HFFc6 (cell line): ENCODE data around the gene ZBTB48. TPM values are rescaled to one million over a fixed set of nuclear protein-coding genes. Genes with fewer than 3 reads are reported as not detected.

Experiments
- DNase-seq: peaks from one replicate; pipeline ENCODE4 v3.0.0-alpha.2; 2018
- H3K27ac Mint-ChIP-seq: 2 replicates; pipeline ENCODE4 v1.8.0; 2020; ENCODE audit warnings: mild to moderate bottlenecking, mixed read lengths
- H3K27me3 Mint-ChIP-seq: 2 replicates; pipeline ENCODE4 v1.8.0; 2021; ENCODE audit warnings: mild to moderate bottlenecking, moderate library complexity, mixed read lengths; ENCODE audit not compliant: insufficient read depth
- H3K36me3 Mint-ChIP-seq: 2 replicates; pipeline ENCODE4 v1.8.0; 2021; ENCODE audit warnings: low read depth, mixed read lengths
- H3K4me1 Mint-ChIP-seq: 2 replicates; pipeline ENCODE4 v1.8.0; 2020; ENCODE audit warnings: low read depth, mixed read lengths
- H3K4me3 Mint-ChIP-seq: 2 replicates; pipeline ENCODE4 v1.8.0; 2020; ENCODE audit warnings: mild to moderate bottlenecking, moderate library complexity, mixed read lengths
- H3K9me3 Mint-ChIP-seq: 2 replicates; pipeline ENCODE4 v1.8.0; 2020; ENCODE audit warnings: mild to moderate bottlenecking, mixed read lengths
- total RNA-seq, 6 experiments: library from RNA; stranded (reverse); fragmentation: NEBNext Ultra II Directional; extraction: Animal tissue kit (Norgen Biotek cat#: 25700); gene quantifications; 2 replicates in 1 of 6; 3 replicates in 5 of 6; pipeline ENCODE4 v1.2.3, GENCODE V29; 2021
- TF ChIP-seq, protein P1 (sequence below): fragments of 200-600 bp; sonication (generic); IDR thresholded peaks from 2 replicates; pipeline ENCODE4 v1.5.0; 2021; ENCODE audit warnings: antibody characterized with exemption, mild to moderate bottlenecking

Gene ZBTB48
- total RNA-seq, 6 experiments from 2014 or later, result 10.0 to 15.1 (median 11.3) TPM

DNA sequence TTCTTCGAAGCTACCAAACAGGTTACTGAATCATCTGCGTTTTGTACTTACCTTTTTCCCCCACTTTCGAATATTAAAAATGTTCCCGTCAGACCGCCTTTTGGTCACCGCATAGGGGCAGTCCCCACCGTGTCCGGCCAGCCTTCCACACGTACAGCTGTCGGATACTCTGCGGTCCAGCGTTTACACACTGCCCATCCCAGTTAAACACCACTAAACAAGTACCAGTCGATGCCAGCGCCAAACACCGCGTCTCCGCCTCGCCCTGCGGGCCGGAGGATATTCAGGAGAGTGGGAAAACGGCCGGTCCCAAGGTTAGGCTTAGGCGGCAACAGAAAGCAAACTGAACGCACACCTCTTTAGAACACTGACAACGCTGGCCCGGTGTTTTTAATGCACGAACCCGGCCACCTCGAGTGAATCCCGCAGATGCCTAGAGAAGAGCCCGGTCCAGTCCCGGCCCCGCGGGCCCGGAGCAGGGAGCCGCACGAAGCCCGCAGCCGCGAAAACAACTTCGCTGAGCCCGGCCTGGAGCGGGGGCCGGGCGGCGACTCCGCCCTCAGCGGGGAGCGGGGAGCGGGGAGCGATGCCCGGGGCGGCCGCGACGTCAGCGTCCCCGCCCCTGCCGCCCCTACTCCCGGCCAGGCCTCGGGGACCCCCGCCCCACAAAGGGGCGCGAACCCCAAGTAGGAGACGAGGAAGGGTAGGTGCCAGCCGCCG lies 33.0 kb downstream of the ZBTB48 start:
- H3K36me3 Mint-ChIP-seq, result peaks cover 3% of the 10 kb centered on the region; the same call in 1 of the 2 replicates
- peak overlapping the region; percentile 95 for H3K4me3 Mint-ChIP-seq
- peak; percentile 30 for DNase-seq
- H3K4me1 Mint-ChIP-seq, result peaks cover 36% of the 10 kb centered on the region
- H3K27me3 Mint-ChIP-seq, result no peaks in the 10 kb centered on the region; the same call in 1 of the 2 replicates
- peak overlapping the region; percentile 83 for H3K27ac Mint-ChIP-seq
- H3K9me3 Mint-ChIP-seq, result no peaks in the 10 kb centered on the region
- TF ChIP-seq, protein P1, sequence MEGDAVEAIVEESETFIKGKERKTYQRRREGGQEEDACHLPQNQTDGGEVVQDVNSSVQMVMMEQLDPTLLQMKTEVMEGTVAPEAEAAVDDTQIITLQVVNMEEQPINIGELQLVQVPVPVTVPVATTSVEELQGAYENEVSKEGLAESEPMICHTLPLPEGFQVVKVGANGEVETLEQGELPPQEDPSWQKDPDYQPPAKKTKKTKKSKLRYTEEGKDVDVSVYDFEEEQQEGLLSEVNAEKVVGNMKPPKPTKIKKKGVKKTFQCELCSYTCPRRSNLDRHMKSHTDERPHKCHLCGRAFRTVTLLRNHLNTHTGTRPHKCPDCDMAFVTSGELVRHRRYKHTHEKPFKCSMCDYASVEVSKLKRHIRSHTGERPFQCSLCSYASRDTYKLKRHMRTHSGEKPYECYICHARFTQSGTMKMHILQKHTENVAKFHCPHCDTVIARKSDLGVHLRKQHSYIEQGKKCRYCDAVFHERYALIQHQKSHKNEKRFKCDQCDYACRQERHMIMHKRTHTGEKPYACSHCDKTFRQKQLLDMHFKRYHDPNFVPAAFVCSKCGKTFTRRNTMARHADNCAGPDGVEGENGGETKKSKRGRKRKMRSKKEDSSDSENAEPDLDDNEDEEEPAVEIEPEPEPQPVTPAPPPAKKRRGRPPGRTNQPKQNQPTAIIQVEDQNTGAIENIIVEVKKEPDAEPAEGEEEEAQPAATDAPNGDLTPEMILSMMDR, result no peak

DNA sequence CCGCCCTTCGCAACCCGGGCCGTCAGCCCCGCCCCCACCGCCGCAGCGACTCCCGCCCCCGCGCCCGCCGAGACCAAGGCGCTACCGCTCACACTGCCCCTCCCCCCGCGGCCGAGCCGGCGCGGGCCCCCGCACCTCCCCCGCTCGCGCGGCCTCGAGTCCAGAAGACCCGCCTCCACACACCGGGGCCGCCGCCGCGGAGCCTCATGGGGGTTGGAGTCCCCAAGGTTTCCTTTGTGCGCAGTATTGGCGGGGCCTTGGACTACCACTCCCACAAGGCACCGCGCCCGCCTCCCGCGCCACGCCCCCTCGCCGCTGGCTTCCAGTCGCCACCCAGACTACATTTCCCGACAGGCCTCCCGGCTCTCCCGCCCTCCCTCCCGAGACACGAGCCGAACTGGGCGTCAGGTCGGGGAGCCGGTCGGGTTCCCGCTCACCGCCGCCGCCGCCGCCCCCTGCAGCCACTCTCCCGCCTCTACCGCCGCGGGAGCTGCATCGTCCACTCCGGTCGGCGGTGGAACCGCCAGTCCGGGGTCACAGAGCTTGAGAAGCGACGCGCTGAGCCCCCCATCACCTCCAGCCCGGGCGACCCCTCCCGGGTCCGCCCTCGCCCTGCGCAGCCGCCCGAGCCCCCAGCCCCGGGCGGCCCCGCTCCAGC lies 33.7 kb downstream of the ZBTB48 start, which contains the start of gene PHF13:
PHF13 (plus strand) TSS at position 371 of the 658 bp plus-strand sequence. CDS start 336 bp downstream, outside the sequence.
- no peaks in the 10 kb centered on the region for H3K9me3 Mint-ChIP-seq
- DNase-seq, result peak; percentile 99
- H3K36me3 Mint-ChIP-seq, result 0 out of 2 replicates have a peak, but pooled peaks cover 3% of the 10 kb centered on the region
- H3K4me1 Mint-ChIP-seq, result peaks cover 36% of the 10 kb centered on the region
- H3K27me3 Mint-ChIP-seq, result no peaks in the 10 kb centered on the region; the same call in 1 of the 2 replicates
- TF ChIP-seq, protein P1, result no peak; the same call in 1 of the 2 replicates
- H3K4me3 Mint-ChIP-seq, result peak within 1 kb of the TSS; percentile 95
- H3K27ac Mint-ChIP-seq, result peak within 1 kb of the TSS; percentile 83

DNA sequence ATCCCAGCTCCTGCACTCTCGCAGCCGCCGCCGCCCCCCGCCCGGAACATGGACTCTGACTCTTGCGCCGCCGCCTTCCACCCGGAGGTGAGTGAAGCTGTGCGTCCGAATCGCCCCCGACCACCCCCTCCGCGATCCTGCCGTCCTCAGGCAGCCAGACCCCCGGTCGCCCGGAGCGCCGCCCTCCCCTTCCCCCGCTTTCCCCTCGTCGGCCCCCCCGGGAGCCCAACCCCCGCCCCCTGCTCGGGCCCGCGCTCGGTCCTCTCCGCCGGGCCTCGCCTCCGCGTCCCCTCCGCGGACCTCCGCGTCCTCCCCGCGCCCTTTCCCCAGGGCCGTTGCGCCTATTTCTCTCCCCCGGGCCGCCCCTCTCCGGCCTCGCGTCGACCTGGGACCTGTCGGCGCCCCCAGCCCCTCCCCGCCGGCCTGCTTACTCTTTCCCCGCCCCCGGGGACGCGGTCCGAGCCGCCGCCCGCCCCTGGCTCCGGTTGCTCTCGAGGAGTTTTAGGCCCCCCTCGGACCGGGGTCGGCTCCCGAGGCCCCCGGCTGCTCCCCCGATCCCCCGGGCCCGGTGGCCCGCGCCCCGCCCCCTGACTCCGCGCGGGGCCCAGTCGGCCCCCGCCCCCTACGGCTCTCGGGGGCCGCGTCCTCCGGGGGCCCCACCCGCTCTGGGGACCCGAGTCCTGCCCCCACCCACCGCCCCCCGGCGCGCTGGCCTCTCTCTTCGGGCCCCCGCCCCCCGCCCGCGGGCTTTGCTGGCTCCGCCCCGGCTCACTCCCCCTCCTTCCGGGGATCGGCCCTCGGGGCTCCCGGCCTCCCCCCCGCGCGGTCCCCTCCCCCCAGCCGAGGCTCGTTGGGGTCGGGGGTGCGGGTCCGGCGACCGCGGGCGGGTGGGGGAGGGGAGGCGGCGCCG lies 34.5 kb downstream of the ZBTB48 start:
- H3K27me3 Mint-ChIP-seq, result no peaks in the 10 kb centered on the region
- H3K36me3 Mint-ChIP-seq, result peaks cover 3% of the 10 kb centered on the region; the same call in 1 of the 2 replicates
- peak overlapping the region; percentile 74 for H3K4me3 Mint-ChIP-seq
- H3K9me3 Mint-ChIP-seq, result no peaks in the 10 kb centered on the region
- TF ChIP-seq, protein P1, result no peak
- peaks cover 36% of the 10 kb centered on the region for H3K4me1 Mint-ChIP-seq
- DNase-seq, result no peak
- H3K27ac Mint-ChIP-seq, result no peak overlapping the region

DNA sequence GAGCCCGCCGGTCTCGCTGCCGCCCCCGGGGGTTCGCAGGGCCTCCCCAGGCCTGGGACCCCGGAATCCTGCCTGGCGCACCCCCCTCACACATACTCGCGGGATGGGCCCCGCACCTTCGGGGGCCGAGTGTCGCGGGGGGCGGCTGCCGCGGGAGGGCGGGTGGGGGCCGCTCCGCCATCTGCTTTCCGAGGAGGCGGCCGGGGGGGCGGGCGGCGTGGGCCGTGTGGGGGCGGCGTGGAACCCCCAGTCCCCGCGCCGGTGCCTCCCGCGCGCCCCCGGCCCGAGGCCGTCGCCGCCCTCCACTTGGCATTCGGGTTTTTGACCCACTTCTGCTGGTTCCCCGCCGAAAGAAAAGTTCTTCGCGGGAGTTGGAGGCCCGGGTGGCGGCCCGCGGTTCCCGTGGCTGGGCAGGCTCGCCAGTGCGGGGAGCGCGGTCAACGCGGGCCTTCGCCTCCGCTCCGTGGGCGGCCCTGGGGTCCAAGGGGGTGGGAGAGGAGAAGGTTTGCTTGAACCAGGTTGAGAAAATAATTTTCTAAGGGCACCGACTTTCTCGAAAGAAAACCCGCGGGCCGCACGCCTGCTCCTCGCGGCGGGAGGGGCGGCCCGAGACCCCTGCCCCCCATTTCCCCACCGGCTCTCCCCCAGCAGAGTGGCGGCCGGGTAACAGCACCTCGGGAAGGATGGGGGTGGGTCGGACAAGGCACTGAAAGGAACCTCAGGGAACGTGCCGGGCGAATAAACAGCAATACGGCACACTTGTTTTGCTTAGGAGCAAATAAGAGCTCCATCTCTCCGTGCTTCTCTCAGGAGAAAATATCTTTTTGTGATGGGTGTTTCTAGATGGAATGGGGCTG lies 35.4 kb downstream of the ZBTB48 start:
- Mint-ChIP-seq H3K9me3 (no peaks in the 10 kb centered on the region), H3K27ac (peak overlapping the region; percentile 75), H3K4me3 (peak overlapping the region; percentile 87), H3K27me3 (no peaks in the 10 kb centered on the region), H3K36me3 (peaks cover 6% of the 10 kb centered on the region), H3K4me1 (peaks cover 28% of the 10 kb centered on the region)
- TF ChIP-seq, protein P1, result no peak
- DNase-seq, result no peak
